Thoracic aorta (tissue), 2 donors: ENCODE measurements around the gene TCN1. TPM values are rescaled to one million over a fixed set of nuclear protein-coding genes. Genes with fewer than 3 reads are reported as not detected.
"Not testable (repeated sequence)": the region's sequence is repeated elsewhere in the genome, so short reads cannot be mapped to it uniquely, and the experiment has no call there.

Source experiments
- ATAC-seq: fragments of 150-250 bp; one replicate; pipeline ENCODE4 v1.8.0; 2017; ENCODE audit warnings: low read depth; ENCODE audit not compliant: insufficient number of reproducible peaks, low FRiP score
- DNase-seq: peaks from one replicate; pipeline ENCODE4 v3.0.0-alpha.2; 2020; ENCODE audit warnings: low spot score
- H3K27ac ChIP-seq, 2 donors: fragments of 200-600 bp; sonication (generic); 1 replicate in 1 of 2; 2 replicates in 1 of 2; pipeline ENCODE4 v1.5.1; 2016; ENCODE audit warnings: mild to moderate bottlenecking in 2 of 2, moderate library complexity in 2 of 2
- H3K27me3 ChIP-seq: fragments of 200-600 bp; sonication (generic); replicated peaks from 2 replicates; pipeline ENCODE4 v1.6.0; 2016; ENCODE audit warnings: mild to moderate bottlenecking; ENCODE audit not compliant: insufficient read depth
- H3K36me3 ChIP-seq: fragments of 200-600 bp; sonication (generic); one replicate; pipeline ENCODE4 v1.5.1; 2016
- H3K4me1 ChIP-seq, 2 donors: fragments of 200-600 bp; sonication (generic); 1 replicate in 1 of 2; 2 replicates in 1 of 2; pipeline versions ENCODE4 v1.5.1 to v1.6.0; 2016; ENCODE audit warnings: low read depth in 2 of 2, mild to moderate bottlenecking in 1 of 2; ENCODE audit not compliant: control insufficient read depth in 1 of 2
- H3K4me3 ChIP-seq: fragments of 200-600 bp; sonication (generic); 2 replicates; pipeline ENCODE4 v1.5.1; 2016; ENCODE audit warnings: mild to moderate bottlenecking
- H3K9me3 ChIP-seq: fragments of 200-600 bp; sonication (generic); 2 replicates; pipeline ENCODE4 v1.5.1; 2016
- CTCF ChIP-seq: fragments of 200-600 bp; sonication (generic); IDR thresholded peaks from one replicate; pipeline ENCODE4 v1.5.1; 2019; ENCODE audit warnings: antibody characterized with exemption
- total RNA-seq, 2 donors: library from RNA; depleted of rRNA; stranded (reverse); fragments of >200 nt; gene quantifications; one replicate each; pipeline versions ENCODE4 v1.1.0 to v1.2.3, GENCODE V29; 2016

Gene TCN1
- not detected for total RNA-seq

DNA sequence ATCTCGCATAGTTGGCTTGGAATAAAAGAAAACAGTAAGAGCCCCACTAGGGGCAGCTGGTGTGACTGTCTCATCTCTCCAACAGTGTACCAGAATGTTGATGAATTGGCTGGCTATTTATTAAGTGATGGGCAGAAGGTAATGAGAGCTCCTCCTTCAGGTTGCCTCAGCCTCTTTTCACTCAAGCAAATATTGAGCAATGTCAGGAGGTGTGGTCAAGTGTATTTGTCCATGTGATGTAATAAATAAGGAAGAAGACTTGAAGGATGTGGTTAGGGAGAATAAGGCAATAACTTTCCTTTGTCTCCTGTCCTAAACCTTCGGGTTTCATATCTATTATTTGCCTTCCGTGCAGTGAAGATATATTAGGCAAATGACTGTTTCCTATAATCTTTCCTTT lies at the start of gene TCN1:
Gene TCN1, minus strand, starts transcription at position 91 of the 400 bp plus-strand sequence. Its CDS starts 17 bp downstream, at position 74.
- no peaks in the 10 kb centered on the region for H3K27me3 ChIP-seq
- H3K4me1 ChIP-seq = no peaks in the 10 kb centered on the region
- H3K36me3 ChIP-seq = peaks cover 2% of the 10 kb centered on the region
- DNase-seq (no peak), ATAC-seq (no peak)
- TF ChIP-seq CTCF = no peak
- H3K4me3 ChIP-seq = no peak within 1 kb of the TSS
- H3K27ac ChIP-seq = no peak within 1 kb of the TSS
- no peaks in the 10 kb centered on the region for H3K9me3 ChIP-seq

- H3K36me3 ChIP-seq = not testable (repeated sequence)
These were observed 37.3 kb upstream of the TCN1 start for GRCh38 chr11:59903569-59903968.

DNA sequence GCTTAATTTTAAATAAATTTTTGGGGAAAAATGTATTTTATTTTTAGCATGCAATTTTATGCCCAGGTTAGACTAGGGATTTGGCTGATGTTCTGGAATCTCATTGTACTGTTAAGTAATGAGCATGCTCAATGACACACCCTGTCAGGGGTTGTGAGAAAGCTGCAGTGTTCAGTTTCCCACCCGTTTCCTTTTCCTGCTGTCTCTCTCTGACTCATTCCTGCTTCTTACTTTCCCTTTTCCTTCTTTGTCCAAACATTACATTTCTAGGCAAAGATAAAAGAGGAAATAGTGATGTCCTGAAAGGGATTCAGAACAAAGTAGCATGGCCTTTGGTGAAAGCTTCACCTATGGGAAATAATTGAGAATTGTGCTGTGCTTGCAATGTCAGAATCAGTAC lies 35.0 kb upstream of the TCN1 start:
- ATAC-seq = no peak
- Histone ChIP-seq H3K27ac (no peak overlapping the region), H3K4me3 (no peak overlapping the region), H3K27me3 (no peaks in the 10 kb centered on the region), H3K36me3 (no peaks in the 10 kb centered on the region), H3K4me1 (no peaks in the 10 kb centered on the region), H3K9me3 (no peaks in the 10 kb centered on the region)
- DNase-seq = no peak
- TF ChIP-seq CTCF = no peak

More at GRCh38 chr11:59903569-59903968, 37.3 kb upstream of the TCN1 start:
- not testable (repeated sequence) for H3K9me3 ChIP-seq, H3K4me1 ChIP-seq, DNase-seq, H3K27me3 ChIP-seq, H3K27ac ChIP-seq, ATAC-seq, H3K4me3 ChIP-seq

- Histone ChIP-seq H3K4me1 (no peaks in the 10 kb centered on the region), H3K9me3 (no peaks in the 10 kb centered on the region), H3K36me3 (no peaks in the 10 kb centered on the region), H3K27me3 (no peaks in the 10 kb centered on the region), H3K4me3 (no peak overlapping the region), H3K27ac (no peak overlapping the region)
- ATAC-seq (no peak), DNase-seq (no peak)
- no peak for TF ChIP-seq CTCF
These were observed 34.3 kb upstream of the TCN1 start for GRCh38 chr11:59900366-59901126.

GRCh38 chr11:59899532-59899931 lies 33.2 kb upstream of the TCN1 start:
- ATAC-seq (no peak), DNase-seq (no peak)
- Histone ChIP-seq H3K4me1 (no peaks in the 10 kb centered on the region), H3K9me3 (no peaks in the 10 kb centered on the region), H3K36me3 (no peaks in the 10 kb centered on the region), H3K4me3 (no peak overlapping the region), H3K27ac (no peak overlapping the region), H3K27me3 (no peaks in the 10 kb centered on the region)
- TF ChIP-seq CTCF = no peak

GRCh38 chr11:59898650-59899049 lies 32.4 kb upstream of the TCN1 start:
- H3K4me1 ChIP-seq = no peaks in the 10 kb centered on the region
- no peaks in the 10 kb centered on the region for H3K27me3 ChIP-seq
- no peaks in the 10 kb centered on the region for H3K9me3 ChIP-seq
- TF ChIP-seq CTCF = no peak
- no peak overlapping the region for H3K27ac ChIP-seq
- no peak for DNase-seq
- ATAC-seq = no peak
- H3K4me3 ChIP-seq = no peak overlapping the region
- H3K36me3 ChIP-seq = no peaks in the 10 kb centered on the region
